Endothelial cell of umbilical vein (primary cell): Measurements from ENCODE around the gene PRDX1.

Source experiments
- CTCF ChIP-seq, 2 donors: IDR thresholded peaks; 1 replicate in 1 of 2; 2 replicates in 1 of 2; pipeline ENCODE4 v1.5.1; 2011; ENCODE audit warnings: low read length in 2 of 2, mild to moderate bottlenecking in 2 of 2, moderate library complexity in 2 of 2, control low read depth in 1 of 2, inconsistent platforms in 1 of 2, low read depth in 1 of 2; ENCODE audit not compliant: insufficient read depth in 1 of 2; ENCODE audit errors: extremely low read depth in 1 of 2
- EZH2 ChIP-seq: IDR thresholded peaks from 2 replicates; pipeline ENCODE4 v1.6.1; 2012; ENCODE audit warnings: borderline replicate concordance, low read depth, mild to moderate bottlenecking, moderate library complexity, low read length, inconsistent platforms; ENCODE audit not compliant: severe bottlenecking
- JUN ChIP-seq: IDR thresholded peaks from 2 replicates; pipeline ENCODE4 v1.6.1; 2011; ENCODE audit warnings: borderline replicate concordance, low read depth; ENCODE audit not compliant: insufficient read length, insufficient read depth
- MAX ChIP-seq: IDR thresholded peaks from 2 replicates; pipeline ENCODE4 v1.6.1; 2011; ENCODE audit not compliant: insufficient read depth, insufficient read length
- POLR2A ChIP-seq: IDR thresholded peaks from 2 replicates; pipeline ENCODE4 v1.6.1; 2012; ENCODE audit warnings: low read depth, mild to moderate bottlenecking, control low read depth, low read length
- POLR2AphosphoS5 ChIP-seq: IDR thresholded peaks from 2 replicates; pipeline ENCODE4 v1.6.1; 2012; ENCODE audit warnings: low read depth, mild to moderate bottlenecking, control low read depth, low read length, moderate library complexity; ENCODE audit not compliant: insufficient read depth

GRCh38 chr1:45531873-45532272 is 10.2 kb upstream of the PRDX1 start:
- TF ChIP-seq POLR2A (no peak), EZH2 (no peak), POLR2AphosphoS5 (no peak), CTCF (IDR thresholded peaks at IDR 0.05; ENCODE audit: extremely low read depth in 1 of 2, insufficient read depth in 1 of 2, low read depth in 1 of 2, low read length in 2 of 2) (no peak), MAX (no peak), JUN (no peak)
